HG02852 (cell line): Measurements from ENCODE around the gene TMIGD3.

Source experiments
- ATAC-seq: cut with Tn5 transposase; IDR thresholded peaks from one replicate; pipeline ENCODE4 v1.9.1; 2021; ENCODE audit warnings: mild to moderate bottlenecking, moderate library complexity; ENCODE audit not compliant: unreplicated experiment

The TMIGD3 gene

DNA sequence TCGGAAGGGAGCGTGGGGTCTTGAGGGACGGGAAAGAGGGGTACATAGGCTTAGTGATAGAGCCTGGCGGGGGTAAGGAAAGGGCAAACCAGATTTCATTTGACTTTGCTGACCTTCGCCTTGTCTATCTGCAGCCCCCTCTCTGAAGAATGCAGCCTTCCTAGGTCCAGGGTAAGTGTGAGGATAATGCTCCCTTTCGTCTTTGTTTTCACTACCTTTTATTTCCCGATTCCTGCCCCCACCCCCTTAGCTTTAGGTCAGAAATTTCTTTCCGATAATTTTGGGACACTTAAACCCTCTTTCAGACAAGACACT lies 53.8 kb downstream of the TMIGD3 start:
- ATAC-seq: no peak

DNA sequence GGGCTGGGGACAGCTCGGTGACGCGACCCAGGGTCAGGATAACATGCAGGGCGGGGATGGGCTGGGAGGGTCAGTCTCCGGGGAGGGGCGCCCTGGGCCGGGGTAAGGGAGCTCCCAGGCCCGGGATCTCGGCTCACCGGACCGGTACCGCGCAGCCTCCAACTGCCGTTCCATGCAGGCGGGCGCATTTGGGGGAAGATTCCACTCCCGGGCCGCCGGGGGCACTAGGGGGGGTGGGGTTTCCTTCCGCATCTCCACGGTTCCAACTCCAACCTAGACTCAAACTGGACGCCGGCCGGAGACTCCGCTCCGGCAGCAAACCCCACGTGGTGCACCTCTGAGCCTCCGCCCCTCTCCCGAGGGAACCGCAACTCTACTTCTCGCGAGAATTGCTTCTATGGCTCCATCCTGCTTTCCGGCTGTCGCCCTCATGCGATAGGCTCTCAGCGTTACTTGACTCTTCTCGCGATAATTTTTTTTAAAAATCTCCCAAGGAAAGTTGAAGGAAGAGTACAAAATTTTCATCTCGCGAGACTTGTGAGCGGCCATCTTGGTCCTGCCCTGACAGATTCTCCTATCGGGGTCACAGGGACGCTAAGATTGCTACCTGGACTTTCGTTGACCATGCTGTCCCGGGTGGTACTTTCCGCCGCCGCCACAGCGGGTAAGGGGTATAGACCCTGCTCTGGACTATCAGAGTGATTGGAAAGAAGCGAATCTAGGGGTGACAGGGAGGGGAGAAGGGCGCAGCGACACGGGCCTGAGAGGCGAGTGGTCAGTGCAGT lies 54.3 kb downstream of the TMIGD3 start, which contains the start of the genes ATP5PB and WDR77:
ATP5PB (plus strand) TSS at position 547 of the 785 bp plus-strand sequence; CDS start at position 625, 78 bp downstream.
WDR77 (minus strand) TSS at position 339 of the 785 bp plus-strand sequence; CDS start at position 252, 87 bp downstream.
- ATAC-seq: peak; percentile 91

DNA sequence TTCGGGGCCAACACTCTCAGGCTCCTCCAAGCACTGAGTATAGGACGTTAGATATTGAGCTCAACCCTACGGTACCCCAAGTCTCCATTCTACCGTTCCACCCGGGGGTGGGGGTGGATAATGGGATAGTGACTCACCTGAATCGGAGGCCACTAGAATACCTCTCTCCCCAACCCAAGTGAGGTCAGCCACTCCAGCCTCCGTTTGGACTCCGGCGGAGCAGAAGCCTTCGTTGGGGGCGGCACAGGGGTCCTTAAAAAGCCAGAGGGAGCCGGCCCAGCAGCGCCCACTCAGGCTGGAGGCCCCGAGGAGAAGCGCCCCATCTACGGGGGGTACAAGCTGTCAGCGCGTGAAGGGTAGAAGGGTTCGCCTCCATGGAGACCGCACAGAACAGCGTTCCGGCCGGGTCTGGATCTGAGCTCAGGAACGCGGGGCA lies 54.9 kb downstream of the TMIGD3 start:
- peak; percentile 25 for ATAC-seq

DNA sequence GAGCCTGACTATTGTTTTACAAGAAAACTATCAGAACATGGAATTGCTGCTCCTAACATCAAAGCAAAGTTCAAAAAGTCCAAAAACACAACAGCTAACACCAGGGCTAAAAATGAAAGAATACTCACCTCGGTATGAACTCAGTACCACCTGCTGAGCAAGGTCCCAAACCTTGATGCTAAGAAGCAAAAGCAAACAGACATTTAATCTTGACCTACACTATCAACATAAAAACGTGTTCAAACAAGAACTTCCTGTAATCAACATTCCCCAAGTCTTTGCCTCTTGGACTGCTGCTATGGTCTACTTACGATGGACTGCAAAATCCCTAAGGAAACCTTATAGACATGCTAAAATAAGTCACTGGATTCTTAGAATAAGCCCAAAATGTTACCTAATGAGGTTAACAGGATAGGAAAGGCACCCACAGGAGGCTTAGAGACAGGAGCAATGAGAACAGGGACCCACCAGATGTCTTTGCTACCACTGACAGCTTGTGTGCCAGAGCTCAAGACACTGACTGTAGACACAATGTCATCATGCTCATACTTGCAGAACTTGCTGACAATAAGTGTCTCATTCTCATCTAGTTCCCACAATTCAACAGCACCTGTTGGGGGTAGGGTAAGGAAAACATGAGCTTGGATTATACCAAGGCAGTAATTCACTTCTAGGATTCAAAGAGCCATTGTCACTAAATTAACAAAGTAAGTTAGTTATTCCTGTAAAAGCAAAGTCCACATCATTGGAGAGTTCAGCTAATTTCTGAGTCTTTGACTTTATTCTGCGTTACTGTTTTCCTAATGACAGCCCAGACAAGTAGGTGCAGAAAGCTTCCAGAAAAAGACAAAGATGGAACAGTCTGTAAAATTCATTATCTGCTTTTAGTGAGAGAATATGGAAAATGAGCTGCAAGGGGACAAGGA lies 56.2 kb downstream of the TMIGD3 start:
- ATAC-seq: no peak

DNA sequence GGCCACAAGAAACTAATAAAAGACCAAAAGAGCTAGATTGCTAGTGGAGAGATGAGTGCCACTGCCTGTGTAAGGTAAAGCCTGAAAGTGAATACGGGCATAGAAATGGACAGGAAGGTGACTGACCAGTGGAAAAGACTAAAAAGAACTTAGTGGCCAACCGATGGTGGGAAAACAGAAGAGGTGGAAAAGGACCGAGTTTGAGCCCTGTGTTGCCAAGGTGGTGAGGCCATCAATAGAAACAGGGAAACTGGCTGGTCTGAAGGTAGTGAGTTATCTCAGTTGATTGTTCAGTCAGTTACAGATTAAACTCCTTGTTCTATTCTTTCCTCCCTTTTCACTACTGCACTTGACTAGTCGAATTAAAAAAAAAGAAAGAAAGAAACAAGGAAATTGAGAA lies 56.9 kb downstream of the TMIGD3 start:
- no peak for ATAC-seq

DNA sequence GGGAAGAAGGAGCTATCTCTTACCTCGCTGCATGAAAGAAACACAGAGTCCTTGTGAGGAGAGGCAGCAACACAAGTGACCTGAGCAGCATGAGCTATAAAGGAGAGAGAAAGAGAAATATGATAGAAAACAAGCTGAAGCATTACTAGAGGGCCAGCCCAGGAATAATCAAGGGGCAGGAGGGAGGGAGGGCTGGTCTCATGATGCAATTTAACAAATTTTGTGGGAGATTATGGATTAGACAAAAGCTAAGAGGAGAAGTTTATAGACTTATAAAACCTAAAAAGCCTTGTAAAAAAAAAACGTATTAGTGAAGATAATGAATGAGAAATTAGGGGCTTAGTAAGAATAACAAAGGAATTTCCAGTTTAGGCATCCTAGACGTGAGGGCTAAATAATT lies 59.4 kb downstream of the TMIGD3 start:
- no peak for ATAC-seq

DNA sequence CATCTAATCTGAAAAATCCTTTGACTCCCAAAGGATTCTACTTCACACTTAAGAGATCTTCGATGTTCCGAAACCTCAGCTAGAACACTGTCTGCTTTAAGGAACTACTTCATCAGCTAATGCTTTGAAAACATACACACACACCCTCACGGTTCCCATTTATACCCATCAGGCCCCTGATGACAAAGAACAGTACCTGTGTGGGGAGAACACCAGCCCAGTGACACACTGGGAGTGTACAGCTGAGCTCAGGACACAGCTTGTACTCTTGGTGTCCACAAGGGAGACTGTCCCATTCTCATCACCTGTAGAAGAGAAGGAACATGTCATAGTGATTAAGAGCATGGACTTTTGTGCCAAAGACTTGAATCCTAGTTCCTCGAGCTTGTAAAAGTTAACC lies 61.0 kb downstream of the TMIGD3 start:
- no peak for ATAC-seq

DNA sequence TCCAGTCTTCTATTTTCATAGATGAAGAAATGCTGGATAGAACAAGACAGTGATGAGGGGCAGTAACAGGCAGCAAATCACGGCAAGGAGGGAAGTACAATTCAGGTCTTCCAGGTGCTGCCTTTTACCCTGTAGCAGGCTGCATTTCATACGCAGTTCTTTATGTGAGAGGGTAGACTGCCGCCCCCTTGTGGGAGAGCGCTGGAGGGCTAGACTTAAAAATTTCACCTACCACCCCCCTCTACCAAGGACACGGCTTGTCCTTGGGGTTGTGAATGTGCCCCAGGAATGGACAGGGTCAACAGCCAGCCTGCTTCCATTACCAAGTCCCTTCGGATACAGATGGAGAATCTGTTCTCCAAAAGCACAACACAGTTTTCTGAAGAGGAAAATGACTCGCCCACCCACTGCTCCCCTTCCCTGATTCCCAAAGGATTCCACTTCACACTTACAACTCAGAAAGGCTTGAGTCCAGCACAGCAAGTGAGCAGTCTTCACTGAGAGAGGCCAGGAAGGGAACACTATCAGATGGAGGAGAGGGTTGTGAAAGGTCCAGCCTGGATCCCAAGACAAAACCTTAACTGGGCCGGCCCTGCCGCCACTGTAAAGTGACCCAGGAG lies 61.8 kb downstream of the TMIGD3 start:
- ATAC-seq: no peak

DNA sequence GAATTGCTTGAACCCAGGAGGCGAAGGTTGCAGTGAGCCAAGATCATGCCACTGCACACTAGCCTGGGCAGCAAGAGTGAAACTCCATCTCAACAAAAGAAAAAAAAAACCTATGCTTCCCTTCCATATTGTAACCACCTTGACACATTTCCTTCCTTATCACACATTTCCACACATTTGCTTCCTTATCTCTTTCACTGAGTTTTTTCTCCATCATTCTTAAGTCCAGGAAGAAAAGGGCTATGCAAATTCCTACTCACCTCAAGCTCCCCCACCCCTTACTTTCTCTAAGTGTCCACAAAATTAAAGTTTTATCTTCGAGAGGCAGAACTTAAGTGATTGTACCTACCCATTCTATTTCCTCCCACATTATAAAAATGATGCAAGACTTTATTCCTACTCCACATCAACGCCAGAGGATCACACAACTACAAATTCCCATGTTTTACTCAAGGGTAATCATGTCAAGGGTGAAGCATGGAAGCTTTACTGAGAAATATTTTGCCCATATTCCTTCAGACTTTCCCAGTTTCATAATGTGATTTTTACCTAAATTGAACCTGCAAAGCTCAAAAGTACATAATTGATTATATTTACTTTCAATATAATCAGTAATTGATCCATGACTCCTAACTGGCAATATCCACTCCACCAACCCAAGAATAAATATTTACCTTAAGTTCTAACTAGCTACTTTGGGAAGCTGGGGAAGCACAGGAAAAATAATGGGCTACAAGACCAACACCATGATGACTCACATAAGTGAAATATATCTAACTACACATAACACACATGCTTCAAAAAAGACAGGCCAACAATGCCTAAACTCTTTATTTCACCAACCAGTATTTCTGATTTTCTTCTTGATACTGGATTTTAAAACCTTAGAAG lies 63.7 kb downstream of the TMIGD3 start:
- no peak for ATAC-seq

DNA sequence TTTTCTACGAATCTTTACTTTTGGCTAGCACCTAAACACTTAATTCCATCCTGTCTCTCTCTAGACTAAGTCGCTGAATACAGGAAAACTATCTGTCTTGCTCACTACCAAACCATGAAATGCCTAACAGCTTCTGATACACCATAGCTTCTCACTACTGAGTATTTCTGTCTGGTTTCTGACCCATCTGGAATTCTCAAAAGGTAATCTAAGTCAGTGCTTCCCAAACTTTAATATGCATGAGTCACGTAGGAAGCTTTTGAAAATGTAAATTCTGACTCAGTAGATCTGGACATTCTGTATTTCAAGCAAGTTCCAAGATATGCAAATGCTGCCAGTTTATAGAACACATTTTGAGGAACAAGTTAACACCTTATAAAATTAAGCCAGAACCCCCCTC lies 66.7 kb downstream of the TMIGD3 start:
- no peak for ATAC-seq
